Mucosa of descending colon (tissue), 3 donors: ENCODE measurements around the gene NPAS3. TPM values are rescaled to one million over a fixed set of nuclear protein-coding genes. Genes with fewer than 3 reads are reported as not detected.

Experiments
- ATAC-seq: fragments of 200-7000 bp; cut with Tn5 transposase; one replicate; pipeline ENCODE4 v1.9.1; 2020; ENCODE audit warnings: mild to moderate bottlenecking, moderate library complexity
- DNase-seq, 3 donors: peaks; one replicate each; pipeline ENCODE4 v3.0.0-alpha.2; 2020
- H3K36me3 ChIP-seq: fragments of 200-600 bp; one replicate; pipeline ENCODE4 v1.8.0; 2021; ENCODE audit warnings: low read depth, mild to moderate bottlenecking
- H3K4me1 ChIP-seq: fragments of 200-600 bp; one replicate; pipeline ENCODE4 v1.8.0; 2021; ENCODE audit warnings: low read depth, mild to moderate bottlenecking
- H3K4me3 ChIP-seq: fragments of 200-600 bp; one replicate; pipeline ENCODE4 v1.8.0; 2021; ENCODE audit warnings: mild to moderate bottlenecking
- H3K9me3 ChIP-seq: fragments of 200-600 bp; one replicate; pipeline ENCODE4 v1.8.0; 2021; ENCODE audit warnings: mild to moderate bottlenecking
- CTCF ChIP-seq: fragments of 200-600 bp; IDR thresholded peaks from one replicate; pipeline ENCODE4 v1.8.0; 2022; ENCODE audit warnings: antibody characterized with exemption, mild to moderate bottlenecking
- intact Hi-C, 2 donors: fragments of 100-400 bp; cut with DNase I in 1 of 2; cut with micrococcal nuclease in 1 of 2; formaldehyde crosslinking; loops; one replicate each; pipeline versions ENCODE4 v1.11.0 to v1.11.1; 2022; cut with DNase I, micrococcal nuclease
- total RNA-seq, 3 donors: library from RNA; stranded (reverse); fragmentation: NEBNext Ultra II Directional in 2 of 3; extraction: Animal tissue kit (Norgen Biotek cat#: 25700) in 2 of 3; gene quantifications; one replicate each; pipeline versions ENCODE4 v1.2.1 to v1.2.4, GENCODE V29; 2021 to 2023
- donor health status: DM: no; HTN: no; CAD: no; lungs with moderate emphysema.
- donor health status: DM: no; HTN: no; CAD: no.
- donor health status: DM: no; HTN: yes; CAD: no.

Gene NPAS3
- total RNA-seq, 3 donors from 2014 or later, result 0.65 to 9.7 (median 2.0) TPM

- no peak overlapping the region for H3K4me3 ChIP-seq
- H3K4me1 ChIP-seq, result no peaks in the 10 kb centered on the region
- H3K36me3 ChIP-seq, result no peaks in the 10 kb centered on the region
- intact Hi-C loops, result no loop called here
- H3K9me3 ChIP-seq, result no peaks in the 10 kb centered on the region
- DNase-seq, result no peak
- TF ChIP-seq CTCF, result no peak
- ATAC-seq, result no peak
Measured at GRCh38 chr14:33554988-33555387, 616.3 kb downstream of the NPAS3 start.

DNA sequence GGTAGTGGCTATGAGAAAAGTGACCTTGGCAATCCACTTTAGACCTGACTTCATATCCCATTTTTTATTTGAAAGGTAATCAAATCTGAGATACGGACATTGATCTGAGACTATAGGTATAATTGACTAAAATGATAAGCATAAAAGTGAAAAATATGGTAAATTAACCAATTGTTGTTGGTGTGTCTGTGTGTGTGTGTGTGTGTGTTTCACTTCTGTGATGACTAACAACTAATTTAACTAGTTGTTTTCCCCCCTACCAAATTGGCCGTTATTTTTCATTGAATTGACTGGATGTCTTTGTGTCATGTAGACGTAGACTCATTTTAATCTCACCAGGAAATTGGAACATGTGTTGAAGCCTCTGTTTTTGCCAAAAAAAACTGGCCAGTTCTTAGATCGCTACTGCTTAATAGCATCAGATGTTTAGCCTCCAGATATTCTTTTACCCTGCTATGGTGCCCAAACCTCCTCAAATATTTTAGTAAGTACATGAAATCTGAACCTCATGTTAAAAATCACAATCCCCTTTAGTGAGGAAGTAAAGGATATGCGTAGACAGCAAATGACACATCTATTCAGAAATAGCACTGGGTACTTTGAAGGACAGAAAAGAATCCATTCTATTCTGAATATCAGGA, 617.2 kb downstream of the NPAS3 start:
- intact Hi-C loops, result no loop called here
- Histone ChIP-seq H3K9me3 (no peaks in the 10 kb centered on the region), H3K4me3 (no peak overlapping the region), H3K4me1 (no peaks in the 10 kb centered on the region), H3K36me3 (no peaks in the 10 kb centered on the region)
- DNase-seq (no peak), ATAC-seq (no peak)
- TF ChIP-seq CTCF, result no peak

DNA sequence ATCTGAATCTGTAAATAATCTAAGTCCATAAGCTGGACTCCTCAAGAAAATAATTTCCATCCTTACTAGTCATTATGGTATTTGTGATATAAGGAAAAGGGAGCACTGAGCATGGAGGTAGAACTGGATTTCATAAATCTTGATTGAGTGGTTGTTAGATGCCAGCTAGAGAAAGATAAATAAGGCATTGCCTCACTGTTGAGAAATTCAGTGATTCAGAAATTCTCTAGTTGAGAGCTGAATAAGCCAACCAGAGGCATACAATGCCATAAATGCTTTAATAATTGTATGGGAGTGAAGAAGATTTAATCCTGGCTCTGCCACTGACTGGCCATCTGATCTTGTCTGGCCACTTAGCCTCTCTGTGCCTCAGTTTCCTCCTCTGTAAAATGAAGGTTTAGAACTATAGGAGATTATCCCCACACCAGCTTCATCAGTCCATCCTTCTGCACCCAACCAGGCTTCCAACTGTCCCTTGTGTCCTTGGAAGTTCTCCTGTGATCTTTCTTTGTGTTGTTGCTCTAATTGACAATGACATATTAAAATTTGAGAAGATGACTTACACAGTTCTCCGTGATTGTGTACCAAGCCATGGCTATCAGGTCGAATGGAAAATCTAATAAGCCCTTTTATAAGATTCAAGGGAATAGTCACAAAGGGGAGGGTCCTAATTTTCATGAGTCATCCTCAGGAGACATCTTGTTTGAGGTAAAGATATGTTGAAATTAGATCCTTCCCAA, 617.9 kb downstream of the NPAS3 start:
- Histone ChIP-seq H3K4me1 (no peaks in the 10 kb centered on the region), H3K36me3 (no peaks in the 10 kb centered on the region), H3K9me3 (no peaks in the 10 kb centered on the region), H3K4me3 (no peak overlapping the region)
- ATAC-seq, result no peak
- DNase-seq, result no peak
- intact Hi-C loops, result no loop called here
- no peak for TF ChIP-seq CTCF

- intact Hi-C loops, result no loop called here
- Histone ChIP-seq H3K9me3 (no peaks in the 10 kb centered on the region), H3K4me3 (no peak overlapping the region), H3K36me3 (no peaks in the 10 kb centered on the region), H3K4me1 (no peaks in the 10 kb centered on the region)
- TF ChIP-seq CTCF, result no peak
- ATAC-seq, result no peak
- DNase-seq, result no peak
Measured at GRCh38 chr14:33560718-33561431, 622.2 kb downstream of the NPAS3 start.

DNA sequence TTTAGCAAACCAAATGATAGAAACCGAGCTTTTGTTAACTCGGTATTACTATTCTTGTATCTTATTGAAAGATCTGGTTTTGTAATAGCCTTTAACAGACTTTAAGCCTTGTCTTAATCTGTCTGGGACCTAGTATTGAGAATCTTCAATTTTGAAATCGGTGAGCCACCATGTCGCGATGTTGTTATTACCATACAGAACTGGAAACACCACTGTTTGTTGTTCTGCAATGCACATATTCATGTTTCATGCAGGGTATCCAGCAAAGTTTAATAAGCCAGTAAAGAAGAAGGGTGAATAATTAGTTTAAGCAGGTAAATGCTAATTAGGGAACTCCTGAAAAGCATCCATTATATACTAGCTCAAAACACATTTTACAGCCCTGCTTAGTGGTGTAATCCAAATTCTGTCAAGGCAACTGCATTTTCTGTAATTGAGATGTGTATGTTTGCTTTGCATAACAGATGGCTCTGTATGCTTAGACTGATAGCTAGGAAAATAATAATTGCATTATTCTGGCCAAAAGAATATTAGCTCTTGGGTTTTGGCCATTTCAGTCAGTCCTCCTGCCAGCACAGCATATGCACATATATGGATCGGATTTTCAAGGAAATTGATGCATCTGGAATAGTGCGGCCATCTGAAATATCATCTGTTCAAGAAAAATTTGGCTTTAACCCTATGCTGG, 623.0 kb downstream of the NPAS3 start:
- Histone ChIP-seq H3K4me3 (no peak overlapping the region), H3K36me3 (no peaks in the 10 kb centered on the region), H3K9me3 (no peaks in the 10 kb centered on the region), H3K4me1 (no peaks in the 10 kb centered on the region)
- intact Hi-C loops, result no loop called here
- no peak for ATAC-seq
- no peak for DNase-seq
- TF ChIP-seq CTCF, result no peak
